CD4-positive, alpha-beta memory T cell (primary cell): Measurements from ENCODE around the gene ABCD3. TPM values are rescaled to one million over a fixed set of nuclear protein-coding genes. Genes with fewer than 3 reads are reported as not detected.

Source experiments
- CTCF ChIA-PET: fragments of 350-600 bp; sonication (Branson Sonifier 250); formaldehyde crosslinking; loops from one replicate; lab custom pipeline; 2021; ENCODE audit warnings: inconsistent platforms; ENCODE audit not compliant: partially characterized antibody; lab: Charles Lee
- POLR2A ChIA-PET: fragments of 350-600 bp; sonication (Branson Sonifier 250); formaldehyde crosslinking; loops from one replicate; lab custom pipeline; 2021; ENCODE audit not compliant: partially characterized antibody; lab: Charles Lee
- DNase-seq, 5 donors: peaks; one replicate each; pipeline versions ENCODE4 v3.0.0 to v3.0.0-alpha.2; 2020 to 2022; ENCODE audit warnings: mixed read lengths in 1 of 5
- H3K27ac ChIP-seq: one replicate; pipeline ENCODE4 v1.7.0; 2013; ENCODE audit warnings: low read depth, low read length
- H3K27me3 ChIP-seq: 2 replicates; pipeline ENCODE4 v1.7.0; 2013; ENCODE audit warnings: mild to moderate bottlenecking, low read length, moderate library complexity; ENCODE audit not compliant: insufficient read depth
- H3K36me3 ChIP-seq: 2 replicates; pipeline ENCODE4 v1.7.0; 2013; ENCODE audit warnings: mild to moderate bottlenecking, low read length, moderate library complexity; ENCODE audit not compliant: insufficient read depth
- H3K4me1 ChIP-seq: 2 replicates; pipeline ENCODE4 v1.7.0; 2013; ENCODE audit warnings: mild to moderate bottlenecking, low read length, moderate library complexity; ENCODE audit not compliant: insufficient read depth
- H3K4me3 ChIP-seq, 2 donors: one replicate each; pipeline ENCODE4 v1.7.0; 2013; ENCODE audit warnings: low read length in 2 of 2, mild to moderate bottlenecking in 1 of 2
- H3K9me3 ChIP-seq, 2 donors: one replicate each; pipeline ENCODE4 v1.7.0; 2013; ENCODE audit warnings: low read length in 2 of 2, control low read depth in 1 of 2; ENCODE audit not compliant: control insufficient read depth in 1 of 2
- H3K27ac Mint-ChIP-seq, 7 donors: one replicate each; pipeline ENCODE4 v1.8.0; 2020 to 2021; ENCODE audit warnings: mixed read lengths in 7 of 7, mild to moderate bottlenecking in 6 of 7, inconsistent platforms in 3 of 7, moderate library complexity in 3 of 7
- H3K27me3 Mint-ChIP-seq, 2 donors: one replicate each; pipeline ENCODE4 v1.8.0; 2020 to 2021; ENCODE audit warnings: mixed read lengths in 2 of 2
- H3K36me3 Mint-ChIP-seq, 2 donors: one replicate each; pipeline ENCODE4 v1.8.0; 2020 to 2021; ENCODE audit warnings: mixed read lengths in 2 of 2, inconsistent platforms in 1 of 2, mild to moderate bottlenecking in 1 of 2
- H3K4me1 Mint-ChIP-seq, 4 donors: one replicate each; pipeline ENCODE4 v1.8.0; 2020 to 2021; ENCODE audit warnings: mixed read lengths in 4 of 4, mild to moderate bottlenecking in 1 of 4
- H3K4me3 Mint-ChIP-seq, 8 donors: one replicate each; pipeline ENCODE4 v1.8.0; 2020 to 2021; ENCODE audit warnings: mixed read lengths in 8 of 8, mild to moderate bottlenecking in 7 of 8, moderate library complexity in 6 of 8, inconsistent platforms in 3 of 8
- H3K9me3 Mint-ChIP-seq, 8 donors: one replicate each; pipeline ENCODE4 v1.8.0; 2020 to 2021; ENCODE audit warnings: mixed read lengths in 8 of 8, mild to moderate bottlenecking in 5 of 8, inconsistent platforms in 3 of 8, moderate library complexity in 1 of 8
- intact Hi-C: fragments of 100-400 bp; cut with micrococcal nuclease; formaldehyde crosslinking; loops from one replicate; pipeline ENCODE4 v1.15.1; 2023
- polyA plus RNA-seq, 2 donors: library from polyadenylated mRNA; unstranded; fragments of 300-500 nt; fragmentation: Illumina TruSeq; gene quantifications; one replicate each; pipeline ENCODE4 v1.2.3, GENCODE V29; 2021
- total RNA-seq, 2 experiments: library from RNA; stranded (reverse); gene quantifications; one replicate each; pipeline ENCODE4 v1.2.3, GENCODE V29; 2021

ABCD3 gene
- total and polyA plus RNA-seq, 4 experiments from 2014 or later = 23.6 to 24.2 (median 23.9) TPM

DNA sequence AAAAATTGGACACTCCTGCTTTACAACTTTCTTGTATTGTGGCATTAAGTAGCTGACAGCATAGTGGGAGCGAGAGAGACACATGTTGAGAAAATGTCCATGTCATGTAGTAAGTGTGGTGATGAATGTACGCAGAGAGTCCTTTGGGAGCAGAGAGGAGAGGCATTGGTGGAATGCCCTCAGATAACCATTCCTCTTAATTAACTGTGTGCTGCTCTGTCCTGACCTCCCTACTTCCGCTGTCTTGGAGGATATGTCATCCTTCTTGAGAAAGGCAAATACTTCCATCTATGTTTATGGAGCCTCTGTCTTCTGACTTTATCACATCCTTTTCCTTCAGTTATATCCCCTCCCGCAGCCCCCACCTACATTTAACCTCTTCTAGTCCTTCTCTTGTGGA, 85.0 kb downstream of the ABCD3 start:
- H3K27me3 ChIP-seq = no peaks in the 10 kb centered on the region
- ChIA-PET POLR2A (no interaction called here), CTCF (interaction anchor here (0.9 to 1.3 kb wide), 2 partner anchors 21 to 303 kb away, joined by 3 to 4 read pairs; no protein-coding TSS in a partner anchor)
- Mint-ChIP-seq H3K9me3 (peaks cover 0 to 4% (median 0%) of the 10 kb centered on the region in 8 donors), H3K4me1 (peaks cover 0 to 6% (median 1%) of the 10 kb centered on the region in 4 donors), H3K36me3 (peaks cover 54 to 71% of the 10 kb centered on the region in 2 donors), H3K27ac (peak overlapping the region in 1 of 7 donors; percentile 13), H3K4me3 (no peak overlapping the region), H3K27me3 (no peaks in the 10 kb centered on the region)
- no peak overlapping the region for H3K4me3 ChIP-seq
- H3K27ac ChIP-seq = no peak overlapping the region
- no peaks in the 10 kb centered on the region for H3K9me3 ChIP-seq
- H3K4me1 ChIP-seq = no peaks in the 10 kb centered on the region
- H3K36me3 ChIP-seq = peaks cover 7% of the 10 kb centered on the region
- DNase-seq = no peak
- intact Hi-C loops = no loop called here

DNA sequence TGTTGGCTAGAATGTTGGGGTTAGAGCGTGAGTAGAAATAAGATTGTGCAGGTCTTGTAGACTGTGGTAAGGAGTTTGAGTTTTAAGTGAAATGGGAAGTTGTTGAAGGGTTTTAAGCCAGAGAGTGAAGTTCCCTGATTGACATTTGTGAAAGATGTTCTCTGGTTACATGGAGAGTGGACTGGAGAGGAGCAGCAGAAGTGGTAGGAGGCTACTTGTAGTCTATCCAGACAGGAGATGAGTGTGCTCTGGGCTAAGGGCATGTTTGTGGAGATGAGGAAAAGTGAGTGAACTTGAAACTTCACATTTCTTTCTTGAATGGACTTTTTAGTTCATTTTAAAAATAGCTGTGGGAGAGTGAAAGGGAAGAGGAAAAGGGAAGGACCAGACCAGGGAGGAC, 86.4 kb downstream of the ABCD3 start:
- peak overlapping the region in 1 of 7 donors; percentile 62 for H3K27ac Mint-ChIP-seq
- no peaks in the 10 kb centered on the region for H3K9me3 ChIP-seq
- H3K4me1 ChIP-seq = no peaks in the 10 kb centered on the region
- H3K27ac ChIP-seq = no peak overlapping the region
- H3K27me3 ChIP-seq = no peaks in the 10 kb centered on the region
- peaks cover 53 to 64% of the 10 kb centered on the region in 2 donors for H3K36me3 Mint-ChIP-seq
- H3K36me3 ChIP-seq = peaks cover 5% of the 10 kb centered on the region
- POLR2A ChIA-PET = no interaction called here
- H3K4me3 Mint-ChIP-seq = no peak overlapping the region
- CTCF ChIA-PET = no interaction called here
- no peak for DNase-seq
- intact Hi-C loops = no loop called here
- H3K9me3 Mint-ChIP-seq = peaks cover 0 to 4% (median 0%) of the 10 kb centered on the region in 8 donors
- H3K4me1 Mint-ChIP-seq = peaks cover 0 to 6% (median 1%) of the 10 kb centered on the region in 4 donors
- no peak overlapping the region for H3K4me3 ChIP-seq
- H3K27me3 Mint-ChIP-seq = no peaks in the 10 kb centered on the region

DNA sequence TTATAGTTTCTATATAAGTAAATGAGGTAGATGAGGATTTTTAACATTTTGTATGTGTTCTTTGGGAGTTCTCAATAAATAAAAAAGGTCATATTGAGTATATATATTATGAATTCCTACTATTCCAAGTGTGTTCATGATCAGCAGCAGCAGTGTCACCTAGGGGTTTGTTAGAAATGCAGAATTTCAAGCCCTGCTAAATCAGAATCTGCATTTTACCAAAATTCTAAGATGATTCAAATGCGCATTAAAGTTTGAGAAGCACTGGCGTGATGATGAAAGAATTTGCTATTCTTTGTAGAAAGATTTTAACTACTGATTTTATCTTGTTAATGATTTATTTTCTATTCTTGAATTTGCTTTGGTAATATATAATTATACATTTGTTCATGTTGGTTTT, 94.6 kb downstream of the ABCD3 start:
- Histone ChIP-seq H3K27ac (no peak overlapping the region), H3K4me3 (no peak overlapping the region), H3K27me3 (no peaks in the 10 kb centered on the region), H3K36me3 (no peaks in the 10 kb centered on the region), H3K4me1 (no peaks in the 10 kb centered on the region), H3K9me3 (no peaks in the 10 kb centered on the region)
- H3K4me1 Mint-ChIP-seq = no peaks in the 10 kb centered on the region
- DNase-seq = no peak
- H3K9me3 Mint-ChIP-seq = no peaks in the 10 kb centered on the region
- intact Hi-C loops = no loop called here
- ChIA-PET POLR2A (no interaction called here), CTCF (no interaction called here)
- H3K36me3 Mint-ChIP-seq = peaks cover 29 to 37% of the 10 kb centered on the region in 2 donors
- no peak overlapping the region for H3K4me3 Mint-ChIP-seq
- no peaks in the 10 kb centered on the region for H3K27me3 Mint-ChIP-seq
- no peak overlapping the region for H3K27ac Mint-ChIP-seq

DNA sequence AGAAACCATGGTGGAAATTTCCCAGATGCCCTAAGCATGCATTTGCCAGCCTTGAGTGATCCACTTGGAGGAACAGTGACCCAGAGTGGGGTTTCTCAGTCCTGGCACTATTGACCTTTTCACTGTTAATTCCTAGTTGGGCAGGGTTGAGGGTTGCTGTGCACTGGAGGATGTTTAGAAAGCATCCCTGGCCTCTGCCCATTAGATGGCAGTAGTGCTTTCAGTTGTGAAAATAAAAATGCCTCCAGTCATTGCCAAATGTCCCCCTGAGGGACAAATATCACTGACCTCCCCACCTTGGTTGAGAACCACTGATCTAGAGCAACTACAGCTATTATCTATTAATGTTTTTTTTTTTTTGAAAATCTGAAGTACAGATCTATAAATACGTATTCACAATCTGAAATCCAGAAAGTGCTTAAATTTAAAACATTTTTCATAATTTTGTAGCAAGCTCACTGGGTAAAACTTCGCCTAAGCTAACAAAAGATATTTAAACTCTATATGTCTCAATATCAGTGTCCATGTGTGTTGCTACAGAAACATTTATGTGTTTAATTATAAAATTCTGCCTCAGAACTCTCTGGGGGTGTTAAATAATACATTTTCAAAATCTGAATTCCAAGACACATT, 96.0 kb downstream of the ABCD3 start:
- ChIA-PET CTCF (interaction anchor here (1.1 to 1.2 kb wide), 2 partner anchors 291 to 293 kb away, joined by 3 to 4 read pairs; no protein-coding TSS in a partner anchor), POLR2A (no interaction called here)
- no peak for DNase-seq
- Histone ChIP-seq H3K27me3 (no peaks in the 10 kb centered on the region), H3K9me3 (no peaks in the 10 kb centered on the region), H3K4me3 (no peak overlapping the region), H3K36me3 (no peaks in the 10 kb centered on the region), H3K27ac (no peak overlapping the region), H3K4me1 (no peaks in the 10 kb centered on the region)
- Mint-ChIP-seq H3K27me3 (no peaks in the 10 kb centered on the region), H3K4me3 (no peak overlapping the region), H3K27ac (no peak overlapping the region), H3K4me1 (no peaks in the 10 kb centered on the region), H3K36me3 (peaks cover 34 to 35% of the 10 kb centered on the region in 2 donors), H3K9me3 (no peaks in the 10 kb centered on the region)
- intact Hi-C loops = loop anchor here (1.0 kb wide), 1 partner anchor 292 kb away; no protein-coding TSS in a partner anchor

- Mint-ChIP-seq H3K27me3 (no peaks in the 10 kb centered on the region), H3K27ac (no peak overlapping the region), H3K36me3 (peaks cover 30 to 34% of the 10 kb centered on the region in 2 donors), H3K4me3 (no peak overlapping the region), H3K9me3 (no peaks in the 10 kb centered on the region), H3K4me1 (no peaks in the 10 kb centered on the region)
- Histone ChIP-seq H3K27ac (no peak overlapping the region), H3K27me3 (no peaks in the 10 kb centered on the region), H3K36me3 (no peaks in the 10 kb centered on the region), H3K4me3 (no peak overlapping the region), H3K9me3 (no peaks in the 10 kb centered on the region), H3K4me1 (no peaks in the 10 kb centered on the region)
- ChIA-PET POLR2A (no interaction called here), CTCF (interaction anchor here (1.8 kb wide), 1 partner anchor 52 kb away, joined by 6 read pairs; no protein-coding TSS in a partner anchor)
- no peak for DNase-seq
- intact Hi-C loops = no loop called here
Observed at GRCh38 chr1:94515296-94515947, 97.2 kb downstream of the ABCD3 start.

- Mint-ChIP-seq H3K27ac (no peak overlapping the region), H3K4me3 (no peak overlapping the region), H3K9me3 (no peaks in the 10 kb centered on the region), H3K4me1 (no peaks in the 10 kb centered on the region), H3K36me3 (peaks cover 23 to 31% of the 10 kb centered on the region in 2 donors), H3K27me3 (no peaks in the 10 kb centered on the region)
- POLR2A ChIA-PET = no interaction called here
- no peak for DNase-seq
- no peak overlapping the region for H3K4me3 ChIP-seq
- no peaks in the 10 kb centered on the region for H3K9me3 ChIP-seq
- no peaks in the 10 kb centered on the region for H3K27me3 ChIP-seq
- intact Hi-C loops = no loop called here
- H3K4me1 ChIP-seq = no peaks in the 10 kb centered on the region
- H3K36me3 ChIP-seq = no peaks in the 10 kb centered on the region
- CTCF ChIA-PET = no interaction called here
- H3K27ac ChIP-seq = no peak overlapping the region
Observed at GRCh38 chr1:94519351-94519750, 101.2 kb downstream of the ABCD3 start.

DNA sequence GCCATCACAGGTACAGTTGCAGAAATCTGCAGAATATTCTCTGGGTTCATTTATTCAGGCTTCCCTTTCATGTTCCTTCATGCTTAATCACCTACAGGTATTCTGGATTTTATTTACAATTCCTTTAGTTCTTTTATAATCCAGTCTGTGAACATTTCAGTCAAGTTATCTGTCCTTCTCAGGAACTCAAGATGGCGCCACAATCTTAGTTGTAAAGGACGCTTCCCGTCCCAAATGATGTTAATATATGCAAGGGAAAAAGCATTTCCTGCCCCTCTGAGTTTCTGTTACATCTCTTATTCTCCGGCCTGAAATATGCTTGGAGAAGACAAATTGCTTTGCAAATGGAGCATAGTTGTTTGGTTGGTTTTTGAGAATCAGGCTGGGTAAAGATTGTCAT, 104.1 kb downstream of the ABCD3 start:
- Mint-ChIP-seq H3K4me3 (no peak overlapping the region), H3K27me3 (no peaks in the 10 kb centered on the region), H3K36me3 (peaks cover 5 to 20% of the 10 kb centered on the region in 2 donors), H3K27ac (no peak overlapping the region), H3K9me3 (no peaks in the 10 kb centered on the region), H3K4me1 (no peaks in the 10 kb centered on the region)
- Histone ChIP-seq H3K27ac (no peak overlapping the region), H3K27me3 (no peaks in the 10 kb centered on the region), H3K4me3 (no peak overlapping the region), H3K9me3 (no peaks in the 10 kb centered on the region), H3K4me1 (no peaks in the 10 kb centered on the region), H3K36me3 (no peaks in the 10 kb centered on the region)
- intact Hi-C loops = no loop called here
- POLR2A ChIA-PET = no interaction called here
- CTCF ChIA-PET = interaction anchor here (1.3 to 1.4 kb wide), 2 partner anchors 281 to 283 kb away, joined by 3 to 4 read pairs; no protein-coding TSS in a partner anchor
- DNase-seq = no peak
